Neural progenitor cell (in vitro differentiated cells): Measurements from ENCODE around the gene NSUN7. TPM values are rescaled to one million over a fixed set of nuclear protein-coding genes. Genes with fewer than 3 reads are reported as not detected.

Source experiments
- DNase-seq: peaks from one replicate; pipeline ENCODE4 v3.0.0-alpha.2; 2016; ENCODE audit warnings: low spot score
- H2AFZ ChIP-seq: fragments of 200-600 bp; sonication (generic); replicated peaks from 2 replicates; pipeline ENCODE4 v1.6.1; 2016; ENCODE audit warnings: antibody characterized with exemption
- H3F3A ChIP-seq: fragments of 200-600 bp; sonication (generic); 2 replicates; pipeline ENCODE4 v1.6.1; 2016; ENCODE audit warnings: antibody characterized with exemption, low read depth
- H3K27ac ChIP-seq: fragments of 200-600 bp; sonication (generic); 2 replicates; pipeline ENCODE4 v1.5.1; 2016; ENCODE audit warnings: mild to moderate bottlenecking
- H3K27me3 ChIP-seq: fragments of 200-600 bp; sonication (generic); 2 replicates; pipeline ENCODE4 v1.6.1; 2016; ENCODE audit warnings: mild to moderate bottlenecking, moderate library complexity
- H3K36me3 ChIP-seq: fragments of 200-600 bp; sonication (generic); 2 replicates; pipeline ENCODE4 v1.5.1; 2016
- H3K4me1 ChIP-seq: fragments of 200-600 bp; sonication (generic); 2 replicates; pipeline ENCODE4 v1.6.1; 2016; ENCODE audit warnings: mixed run types
- H3K4me2 ChIP-seq: fragments of 200-600 bp; sonication (generic); 2 replicates; pipeline ENCODE4 v1.6.1; 2016
- H3K4me3 ChIP-seq: fragments of 200-600 bp; sonication (generic); 2 replicates; pipeline ENCODE4 v1.5.1; 2016
- H3K79me2 ChIP-seq: fragments of 200-600 bp; sonication (generic); 2 replicates; pipeline ENCODE4 v1.6.1; 2016; ENCODE audit warnings: low read depth
- H3K9ac ChIP-seq: fragments of 200-600 bp; sonication (generic); 2 replicates; pipeline ENCODE4 v1.6.1; 2016
- H3K9me3 ChIP-seq: fragments of 200-600 bp; sonication (generic); 2 replicates; pipeline ENCODE4 v1.5.1; 2016; ENCODE audit warnings: low read depth
- H4K20me1 ChIP-seq: fragments of 200-600 bp; sonication (generic); 2 replicates; pipeline ENCODE4 v1.6.1; 2016; ENCODE audit warnings: low read depth
- H3K27ac Mint-ChIP-seq: 3 replicates; pipeline ENCODE4 v1.8.0; 2021; ENCODE audit warnings: mixed read lengths
- H3K27me3 Mint-ChIP-seq: 2 replicates; pipeline ENCODE4 v1.8.0; 2022; ENCODE audit warnings: low read depth, mild to moderate bottlenecking, inconsistent platforms, moderate library complexity, mixed read lengths; ENCODE audit not compliant: insufficient read depth
- H3K36me3 Mint-ChIP-seq: 3 replicates; pipeline ENCODE4 v1.8.0; 2021; ENCODE audit warnings: mixed read lengths
- H3K4me1 Mint-ChIP-seq: 3 replicates; pipeline ENCODE4 v1.8.0; 2021; ENCODE audit warnings: mixed read lengths
- H3K4me3 Mint-ChIP-seq: 3 replicates; pipeline ENCODE4 v1.8.0; 2021; ENCODE audit warnings: mild to moderate bottlenecking, moderate library complexity, mixed read lengths
- H3K9me3 Mint-ChIP-seq: 3 replicates; pipeline ENCODE4 v1.8.0; 2020; ENCODE audit warnings: mixed read lengths
- CTCF ChIP-seq: fragments of 200-600 bp; sonication (generic); IDR thresholded peaks from 2 replicates; pipeline ENCODE4 v1.5.1; 2017; ENCODE audit warnings: antibody characterized with exemption, mild to moderate bottlenecking
- EZH2 ChIP-seq: fragments of 200-600 bp; sonication (generic); IDR thresholded peaks from 2 replicates; pipeline ENCODE4 v1.6.1; 2017; ENCODE audit warnings: antibody characterized with exemption, mild to moderate bottlenecking, moderate library complexity
- EZH2phosphoT487 ChIP-seq: fragments of 200-600 bp; sonication (generic); IDR thresholded peaks from 2 replicates; pipeline ENCODE4 v1.6.1; 2017; ENCODE audit warnings: antibody characterized with exemption
- total RNA-seq: library from RNA; depleted of rRNA; stranded (reverse); fragments of >200 nt; gene quantifications from 2 replicates; pipeline ENCODE4 v1.2.3, GENCODE V29; 2015; ENCODE audit warnings: low replicate concordance

NSUN7 gene
- total RNA-seq, 1 donor from 2014 or later: 37.4 TPM

GRCh38 chr4:40778090-40778489, 28.3 kb downstream of the NSUN7 start:
- Histone ChIP-seq H3K9ac (no peak overlapping the region), H3K4me1 (no peaks in the 10 kb centered on the region), H3K9me3 (no peaks in the 10 kb centered on the region), H3K36me3 (peaks cover 22% of the 10 kb centered on the region), H4K20me1 (no peaks in the 10 kb centered on the region), H3K27me3 (no peaks in the 10 kb centered on the region), H3F3A (no peaks in the 10 kb centered on the region), H3K4me2 (no peak overlapping the region), H2AFZ (no peak overlapping the region), H3K4me3 (no peak overlapping the region), H3K27ac (no peak overlapping the region), H3K79me2 (no peaks in the 10 kb centered on the region)
- H3K9me3 Mint-ChIP-seq: peaks cover 12% of the 10 kb centered on the region
- H3K36me3 Mint-ChIP-seq: peaks cover 10% of the 10 kb centered on the region
- TF ChIP-seq CTCF: no peak
- no peak for TF ChIP-seq EZH2phosphoT487
- no peak for TF ChIP-seq EZH2
- DNase-seq: no peak
- peaks cover 4% of the 10 kb centered on the region for H3K27me3 Mint-ChIP-seq
- no peaks in the 10 kb centered on the region for H3K4me1 Mint-ChIP-seq
- no peak overlapping the region for H3K27ac Mint-ChIP-seq
- H3K4me3 Mint-ChIP-seq: no peak overlapping the region

- no peak for DNase-seq
- no peaks in the 10 kb centered on the region for H4K20me1 ChIP-seq
- no peak overlapping the region for H3K9ac ChIP-seq
- H3K36me3 ChIP-seq: peaks cover 12% of the 10 kb centered on the region
- no peaks in the 10 kb centered on the region for H3K27me3 ChIP-seq
- Mint-ChIP-seq H3K4me1 (no peaks in the 10 kb centered on the region), H3K4me3 (no peak overlapping the region), H3K9me3 (peaks cover 6% of the 10 kb centered on the region), H3K27me3 (peaks cover 4% of the 10 kb centered on the region), H3K36me3 (peaks cover 6% of the 10 kb centered on the region), H3K27ac (no peak overlapping the region)
- H3F3A ChIP-seq: no peaks in the 10 kb centered on the region
- H3K9me3 ChIP-seq: no peaks in the 10 kb centered on the region
- no peaks in the 10 kb centered on the region for H3K79me2 ChIP-seq
- H3K4me2 ChIP-seq: no peak overlapping the region
- no peak overlapping the region for H3K27ac ChIP-seq
- TF ChIP-seq EZH2phosphoT487 (no peak), EZH2 (no peak), CTCF (no peak)
- no peak overlapping the region for H2AFZ ChIP-seq
- H3K4me3 ChIP-seq: no peak overlapping the region
- H3K4me1 ChIP-seq: no peaks in the 10 kb centered on the region
Measured at GRCh38 chr4:40782876-40783275, 33.1 kb downstream of the NSUN7 start.

- no peaks in the 10 kb centered on the region for H3K27me3 ChIP-seq
- TF ChIP-seq EZH2 (no peak), EZH2phosphoT487 (no peak), CTCF (no peak)
- no peak overlapping the region for H3K9ac ChIP-seq
- peaks cover 12% of the 10 kb centered on the region for H3K36me3 ChIP-seq
- no peaks in the 10 kb centered on the region for H3K27me3 Mint-ChIP-seq
- H2AFZ ChIP-seq: no peak overlapping the region
- H3F3A ChIP-seq: no peaks in the 10 kb centered on the region
- H3K4me3 ChIP-seq: no peak overlapping the region
- no peak for DNase-seq
- no peak overlapping the region for H3K4me2 ChIP-seq
- no peak overlapping the region for H3K4me3 Mint-ChIP-seq
- H3K79me2 ChIP-seq: no peaks in the 10 kb centered on the region
- no peaks in the 10 kb centered on the region for H3K4me1 Mint-ChIP-seq
- H3K9me3 Mint-ChIP-seq: no peaks in the 10 kb centered on the region
- no peaks in the 10 kb centered on the region for H3K4me1 ChIP-seq
- no peak overlapping the region for H3K27ac ChIP-seq
- peaks cover 2% of the 10 kb centered on the region for H3K36me3 Mint-ChIP-seq
- H3K27ac Mint-ChIP-seq: no peak overlapping the region
- no peaks in the 10 kb centered on the region for H4K20me1 ChIP-seq
- no peaks in the 10 kb centered on the region for H3K9me3 ChIP-seq
Measured at GRCh38 chr4:40785727-40786126, 36.0 kb downstream of the NSUN7 start.
